ENCODE measurements around the gene CEMIP2. TPM values are rescaled to one million over a fixed set of nuclear protein-coding genes. Genes with fewer than 3 reads are reported as not detected.

The CEMIP2 gene
- polyA plus RNA-seq, 1 of the 3 experiments (the other 2 are of a cell fraction): 39.8 TPM

GRCh38 chr9:71644819-71645362, 123.4 kb downstream of the CEMIP2 start:
- 5% methylated on average over 1 of the region's 1 CpG for WGBS (ENCODE audit: low lambda C conversion rate)
- no peak overlapping the region for H3K27ac ChIP-seq (ENCODE audit: low read depth in 2 of 2, low read length in 1 of 2)
- TF ChIP-seq FOXM1 (IDR thresholded peaks at IDR 0.05; ENCODE audit: low read depth) (no peak), MEF2A (IDR thresholded peaks at IDR 0.05; ENCODE audit: borderline replicate concordance, low read depth) (no peak), SMC3 (IDR thresholded peaks at IDR 0.05; ENCODE audit: low read depth, low read length) (no peak)
- H3K9ac ChIP-seq: no peak overlapping the region
- ChIA-PET POLR2A (no interaction called here), CTCF (no interaction called here)
- no peaks in the 10 kb centered on the region for H3F3A ChIP-seq (replicated peaks; ENCODE audit: insufficient read depth)
- H3K9me3 ChIP-seq: no peaks in the 10 kb centered on the region
- H3K36me3 ChIP-seq (replicated peaks in 1 of 2; ENCODE audit: control insufficient read depth in 1 of 2, insufficient read depth in 2 of 2, low read length in 1 of 2): no peaks in the 10 kb centered on the region
- no peak overlapping the region for H3K4me2 ChIP-seq
- peaks cover 0 to 11% of the 10 kb centered on the region in 2 experiments; a peak in 1 of 4 replicates for H3K4me1 ChIP-seq (ENCODE audit: control insufficient read depth in 1 of 2, insufficient read depth in 2 of 2, low read depth in 1 of 2, low read length in 1 of 2)
- peaks cover 17% of the 10 kb centered on the region; the same call in 1 of the 2 replicates for H3K27me3 ChIP-seq (ENCODE audit: insufficient read depth)
- H3K4me3 ChIP-seq (ENCODE audit: low read depth in 2 of 2, low read length in 1 of 2): no peak overlapping the region
- H3K79me2 ChIP-seq (ENCODE audit: insufficient read depth): no peaks in the 10 kb centered on the region
- DNase-seq: no peak
- H2AFZ ChIP-seq (ENCODE audit: low read depth): no peak overlapping the region
- no peaks in the 10 kb centered on the region for H3K9me2 ChIP-seq
- no peaks in the 10 kb centered on the region for H4K20me1 ChIP-seq (ENCODE audit: insufficient read depth)

GRCh38 chr9:71643330-71643729, 125.0 kb downstream of the CEMIP2 start:
- Histone ChIP-seq H3K4me3 (ENCODE audit: low read depth in 2 of 2, low read length in 1 of 2) (no peak overlapping the region), H3K4me1 (ENCODE audit: control insufficient read depth in 1 of 2, insufficient read depth in 2 of 2, low read depth in 1 of 2, low read length in 1 of 2) (peaks cover 0 to 11% of the 10 kb centered on the region in 2 experiments; a peak in 1 of 4 replicates), H3K36me3 (replicated peaks in 1 of 2; ENCODE audit: control insufficient read depth in 1 of 2, insufficient read depth in 2 of 2, low read length in 1 of 2) (no peaks in the 10 kb centered on the region), H3K4me2 (no peak overlapping the region), H3K27ac (ENCODE audit: low read depth in 2 of 2, low read length in 1 of 2) (no peak overlapping the region), H3K9me3 (no peaks in the 10 kb centered on the region), H3K79me2 (ENCODE audit: insufficient read depth) (no peaks in the 10 kb centered on the region), H3K9ac (no peak overlapping the region), H3K27me3 (ENCODE audit: insufficient read depth) (peaks cover 17% of the 10 kb centered on the region; the same call in 1 of the 2 replicates), H3K9me2 (no peaks in the 10 kb centered on the region), H2AFZ (ENCODE audit: low read depth) (no peak overlapping the region), H3F3A (replicated peaks; ENCODE audit: insufficient read depth) (no peaks in the 10 kb centered on the region), H4K20me1 (ENCODE audit: insufficient read depth) (no peaks in the 10 kb centered on the region)
- TF ChIP-seq GATA2 (CRISPR knock-in tag; IDR thresholded peaks at IDR 0.05) (no peak), CTCF (IDR thresholded peaks at IDR 0.05) (no peak), NRF1 (IDR thresholded peaks at IDR 0.05; ENCODE audit: low read depth, low read length) (no peak), EP300 (IDR thresholded peaks at IDR 0.05; ENCODE audit: borderline replicate concordance in 1 of 2, low read depth in 1 of 2, low read length in 1 of 2) (no peak), FOXJ3 (CRISPR knock-in tag; IDR thresholded peaks at IDR 0.05) (no peak), YY1 (IDR thresholded peaks at IDR 0.05; ENCODE audit: low read depth) (no peak), TEAD4 (IDR thresholded peaks at IDR 0.05; ENCODE audit: borderline replicate concordance, insufficient read depth) (no peak), RFX5 (IDR thresholded peaks at IDR 0.05; ENCODE audit: low read length) (no peak), MEF2A (IDR thresholded peaks at IDR 0.05; ENCODE audit: borderline replicate concordance, low read depth) (no peak), FOXM1 (IDR thresholded peaks at IDR 0.05; ENCODE audit: low read depth) (no peak), NFIC (IDR thresholded peaks at IDR 0.05; ENCODE audit: borderline replicate concordance) (no peak)
- POLR2A ChIA-PET: no interaction called here
- WGBS (ENCODE audit: low lambda C conversion rate): 5% methylated on average over 2 of the region's 2 CpGs
- DNase-seq: no peak
- CTCF ChIA-PET: no interaction called here
